Transverse colon (tissue), 4 donors: ENCODE data around the gene FBF1. TPM values are rescaled to one million over a fixed set of nuclear protein-coding genes. Genes with fewer than 3 reads are reported as not detected.

Experiments used
- DNase-seq: peaks from one replicate; pipeline ENCODE4 v3.0.0-alpha.2; 2019
- H3K27ac ChIP-seq, 4 donors: fragments of 200-600 bp; sonication (generic); 2 replicates each; pipeline ENCODE4 v1.5.1; 2016 to 2018; ENCODE audit warnings: inconsistent platforms in 4 of 4
- H3K27me3 ChIP-seq: fragments of 200-600 bp; sonication (generic); 2 replicates; pipeline ENCODE4 v1.5.1; 2017; ENCODE audit warnings: inconsistent platforms
- H3K36me3 ChIP-seq, 4 donors: fragments of 200-600 bp; sonication (generic); 2 replicates each; pipeline ENCODE4 v1.5.1; 2017 to 2019; ENCODE audit warnings: inconsistent platforms in 4 of 4
- H3K4me1 ChIP-seq, 4 donors: fragments of 200-600 bp; sonication (generic); 2 replicates each; pipeline ENCODE4 v1.5.1; 2017 to 2020; ENCODE audit warnings: inconsistent platforms in 4 of 4
- H3K4me3 ChIP-seq, 4 donors: fragments of 200-600 bp; sonication (generic); 1 replicate in 1 of 4; 2 replicates in 3 of 4; pipeline versions ENCODE4 v1.5.1 to v1.6.1; 2017 to 2019; ENCODE audit warnings: inconsistent platforms in 4 of 4
- H3K9me3 ChIP-seq, 2 donors: fragments of 200-600 bp; sonication (generic); 2 replicates each; pipeline ENCODE4 v1.5.1; 2017 to 2019; ENCODE audit warnings: inconsistent platforms in 2 of 2
- EP300 ChIP-seq: sonication (generic); formaldehyde crosslinking; IDR thresholded peaks from one replicate; pipeline ENCODE4 v1.6.1; 2017; ENCODE audit warnings: antibody characterized with exemption, low read depth
- POLR2A ChIP-seq: fragments of 450-650 bp; IDR thresholded peaks from one replicate; pipeline ENCODE4 v1.6.1; 2016; ENCODE audit warnings: antibody characterized with exemption, mild to moderate bottlenecking, moderate library complexity
- POLR2AphosphoS5 ChIP-seq, 3 donors: sonication (generic); formaldehyde crosslinking; IDR thresholded peaks; one replicate each; pipeline ENCODE4 v1.6.1; 2016; ENCODE audit warnings: antibody characterized with exemption in 3 of 3
- WGBS, 2 donors: methylation state at CpG; one replicate each; pipeline ENCODE4 v1.1.5; 2018; ENCODE audit warnings: low coverage in 1 of 2; 5-methylcytosine and 5-hydroxymethylcytosine counted together
- in situ Hi-C, 4 donors: fragments of 200-750 bp; cut with MboI; loops; one replicate each; pipeline versions ENCODE4 v1.15.0 to v1.15.1; 2017; ENCODE audit warnings: low sequenced_read_pairs in 3 of 4, low pct_ligation_motif_present in 1 of 4, low pct_unique_long_range_greater_than_20kb in 1 of 4
- intact Hi-C: fragments of 100-400 bp; cut with DNase I; formaldehyde crosslinking; loops from one replicate; pipeline ENCODE4 v1.15.1; 2023; ENCODE audit warnings: low total_unique reads
- total RNA-seq, 4 donors: library from RNA; depleted of rRNA; stranded (reverse); fragments of >200 nt; gene quantifications; one replicate each; pipeline ENCODE4 v1.1.0, GENCODE V29; 2016
- TF ChIP-seq, protein P1 (sequence below), 5 experiments: fragments of 200-600 bp in 3 of 5; fragments of 450-650 bp in 2 of 5; sonication (generic) in 3 of 5; IDR thresholded peaks; 1 replicate in 2 of 5; 2 replicates in 3 of 5; pipeline ENCODE4 v1.5.1; 2016 to 2017; ENCODE audit warnings: antibody characterized with exemption in 5 of 5, inconsistent platforms in 3 of 5, mild to moderate bottlenecking in 2 of 5, moderate library complexity in 1 of 5

The FBF1 gene, protein sequence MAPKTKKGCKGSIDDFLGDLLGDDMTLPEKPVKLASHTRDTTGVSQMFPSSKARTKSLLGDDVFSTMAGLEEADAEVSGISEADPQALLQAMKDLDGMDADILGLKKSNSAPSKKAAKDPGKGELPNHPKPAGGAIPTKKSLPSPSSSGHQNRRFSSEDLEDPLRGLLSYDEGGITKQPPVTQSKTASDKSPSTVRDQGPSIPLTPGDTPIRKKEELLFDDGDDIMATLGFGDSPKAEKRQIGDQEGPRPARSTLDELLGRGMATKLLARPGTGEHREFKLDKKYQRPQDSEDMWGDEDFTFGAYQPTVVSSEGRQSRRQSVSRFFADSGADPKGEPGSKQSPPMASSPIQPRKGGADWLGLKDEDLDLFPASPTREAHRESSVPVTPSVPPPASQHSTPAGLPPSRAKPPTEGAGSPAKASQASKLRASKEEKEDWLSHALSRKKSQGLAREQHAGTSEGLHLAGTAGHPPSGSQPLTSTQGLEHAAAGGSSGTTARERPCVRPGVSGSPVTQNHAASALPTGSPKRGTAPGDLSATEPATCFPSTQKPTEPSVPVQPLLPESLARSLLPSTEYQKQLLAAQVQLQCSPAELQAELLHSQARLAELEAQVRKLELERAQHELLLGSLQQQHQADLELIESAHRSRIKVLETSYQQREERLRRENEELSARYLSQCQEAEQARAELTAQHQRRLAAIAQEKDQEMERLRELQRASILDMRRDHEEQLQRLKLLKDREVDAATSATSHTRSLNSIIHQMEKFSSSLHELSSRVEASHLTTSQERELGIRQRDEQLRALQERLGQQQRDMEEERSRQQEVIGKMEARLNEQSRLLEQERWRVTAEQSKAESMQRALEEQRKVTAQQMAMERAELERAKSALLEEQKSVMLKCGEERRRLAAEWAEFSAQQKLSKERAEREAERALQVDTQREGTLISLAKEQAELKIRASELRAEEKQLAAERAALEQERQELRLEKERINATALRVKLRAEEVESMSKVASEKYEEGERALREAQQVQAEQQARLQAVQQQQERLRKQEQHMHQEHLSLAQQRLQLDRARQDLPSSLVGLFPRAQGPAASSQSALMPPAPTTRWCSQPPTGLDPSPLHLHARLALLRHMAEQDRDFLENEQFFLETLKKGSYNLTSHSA
- 10 to 100 TPM in 2 of 4 donors, 1 to 10 TPM in 2; 2.9 to 29.9 (median 7.9) TPM for total RNA-seq

DNA sequence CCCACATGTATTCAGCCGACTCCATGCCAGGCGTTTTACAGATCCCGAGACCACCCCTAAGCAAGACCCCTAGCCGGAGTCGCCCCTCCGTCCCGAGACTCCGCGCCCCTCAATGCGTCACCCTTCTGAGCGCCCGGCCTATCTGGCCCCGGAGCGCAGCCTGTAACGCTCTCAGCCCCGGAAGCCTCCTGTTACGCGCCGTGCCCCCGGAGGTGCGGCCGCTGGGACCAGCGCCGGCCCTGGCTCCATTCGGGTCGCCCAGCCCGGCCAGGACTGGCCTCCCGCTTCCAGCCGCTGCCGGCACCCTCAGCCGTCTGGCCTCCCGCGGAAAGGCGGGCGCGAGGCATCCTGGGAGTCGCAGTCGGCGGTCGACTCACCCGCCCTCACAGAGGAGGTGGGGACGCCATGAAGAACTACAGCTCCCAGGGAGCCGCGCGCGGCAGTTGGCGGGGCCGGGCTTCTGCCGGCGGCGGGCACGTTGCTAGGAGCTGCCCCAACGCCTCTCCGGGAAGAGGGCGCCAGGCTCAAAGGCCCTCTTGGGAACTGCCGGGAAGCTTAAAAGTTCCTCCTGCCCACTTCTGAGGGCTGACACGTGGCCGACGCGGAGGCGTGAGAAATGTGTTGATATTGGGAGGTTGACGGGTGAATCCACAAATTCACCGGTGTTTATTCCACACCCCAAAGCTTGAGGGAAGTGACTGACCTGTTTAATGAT is at the start of gene FBF1:
Gene FBF1 (minus strand): TSS at position 316 of the 715 bp plus-strand sequence. CDS start 2,893 bp downstream, outside the sequence.
- H3K36me3 ChIP-seq, result peaks cover 0 to 12% (median 2%) of the 10 kb centered on the region in 4 donors
- in situ Hi-C loops (no loop called here), intact Hi-C loops (no loop called here)
- TF ChIP-seq EP300 (no peak), POLR2A (peak; percentile 76), POLR2AphosphoS5 (IDR thresholded peaks at IDR 0.05) (peak; percentile 76 to 91 (median 88))
- TF ChIP-seq, protein P1, sequence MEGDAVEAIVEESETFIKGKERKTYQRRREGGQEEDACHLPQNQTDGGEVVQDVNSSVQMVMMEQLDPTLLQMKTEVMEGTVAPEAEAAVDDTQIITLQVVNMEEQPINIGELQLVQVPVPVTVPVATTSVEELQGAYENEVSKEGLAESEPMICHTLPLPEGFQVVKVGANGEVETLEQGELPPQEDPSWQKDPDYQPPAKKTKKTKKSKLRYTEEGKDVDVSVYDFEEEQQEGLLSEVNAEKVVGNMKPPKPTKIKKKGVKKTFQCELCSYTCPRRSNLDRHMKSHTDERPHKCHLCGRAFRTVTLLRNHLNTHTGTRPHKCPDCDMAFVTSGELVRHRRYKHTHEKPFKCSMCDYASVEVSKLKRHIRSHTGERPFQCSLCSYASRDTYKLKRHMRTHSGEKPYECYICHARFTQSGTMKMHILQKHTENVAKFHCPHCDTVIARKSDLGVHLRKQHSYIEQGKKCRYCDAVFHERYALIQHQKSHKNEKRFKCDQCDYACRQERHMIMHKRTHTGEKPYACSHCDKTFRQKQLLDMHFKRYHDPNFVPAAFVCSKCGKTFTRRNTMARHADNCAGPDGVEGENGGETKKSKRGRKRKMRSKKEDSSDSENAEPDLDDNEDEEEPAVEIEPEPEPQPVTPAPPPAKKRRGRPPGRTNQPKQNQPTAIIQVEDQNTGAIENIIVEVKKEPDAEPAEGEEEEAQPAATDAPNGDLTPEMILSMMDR (IDR thresholded peaks at IDR 0.05), result peak in 1 of 5 experiments; percentile 18
- peak within 1 kb of the TSS; percentile 72 to 86 (median 80) for H3K27ac ChIP-seq
- WGBS, 2 donors, result 0 to 1% methylated on average over 1 to 36 of the region's 63 CpGs
- H3K4me3 ChIP-seq, result peak within 1 kb of the TSS; percentile 72 to 93 (median 80)
- peaks cover 5 to 13% (median 11%) of the 10 kb centered on the region in 4 donors for H3K4me1 ChIP-seq
- peak; percentile 96 for DNase-seq
- H3K27me3 ChIP-seq, result no peaks in the 10 kb centered on the region
- no peaks in the 10 kb centered on the region for H3K9me3 ChIP-seq

DNA sequence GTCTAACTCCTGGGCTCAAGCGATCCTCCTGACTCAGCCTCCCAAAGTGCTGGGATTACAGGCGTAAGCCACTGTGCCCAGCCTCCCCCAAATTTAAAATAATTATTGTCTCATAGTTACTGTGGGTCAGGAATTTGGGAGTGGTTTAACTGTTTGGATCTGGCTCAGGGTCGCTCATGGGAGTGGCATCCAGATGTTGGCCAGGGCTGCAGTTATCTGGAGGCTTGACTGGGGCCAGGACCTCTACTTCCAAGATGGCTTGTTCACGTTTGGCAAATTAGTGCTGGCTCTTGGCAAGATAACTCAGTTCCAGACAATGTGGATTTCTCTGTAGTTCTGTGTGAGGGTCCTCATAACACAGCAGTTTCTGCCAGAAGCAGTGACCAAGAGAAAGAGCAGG is 46.2 kb upstream of the FBF1 start:
- intact Hi-C loops, result no loop called here

DNA sequence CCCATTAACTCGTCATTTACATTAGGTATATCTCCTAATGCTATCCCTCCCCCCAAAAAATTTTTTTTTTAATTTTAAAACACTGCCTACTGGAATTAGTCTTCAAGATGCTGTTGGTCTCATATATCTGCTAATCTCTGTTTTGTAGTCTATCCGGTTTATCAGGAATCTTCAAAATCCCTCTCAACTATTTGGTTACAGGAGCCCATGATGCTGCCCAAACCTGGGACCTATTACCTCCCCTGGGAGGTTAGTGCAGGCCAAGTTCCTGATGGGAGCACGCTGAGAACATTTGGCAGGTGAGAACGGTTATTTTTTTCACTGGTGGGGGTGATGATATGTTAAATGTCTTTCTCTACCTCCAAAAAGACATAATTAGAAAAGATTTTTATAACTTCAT is 45.1 kb upstream of the FBF1 start:
- 97 to 100% methylated on average over 3 to 4 of the region's 4 CpGs for WGBS, 2 donors
- intact Hi-C loops, result no loop called here

More for the DNA sequence above, 46.2 kb upstream of the FBF1 start:
- Histone ChIP-seq H3K9me3 (no peaks in the 10 kb centered on the region), H3K4me1 (peaks cover 0 to 9% (median 3%) of the 10 kb centered on the region in 4 donors), H3K36me3 (no peaks in the 10 kb centered on the region), H3K27me3 (no peaks in the 10 kb centered on the region), H3K4me3 (no peak overlapping the region), H3K27ac (no peak overlapping the region)
- 79 to 100% methylated on average over 2 to 4 of the region's 4 CpGs for WGBS, 2 donors
- TF ChIP-seq POLR2AphosphoS5 (IDR thresholded peaks at IDR 0.05), result no peak
- TF ChIP-seq, protein P1 (IDR thresholded peaks at IDR 0.05), result no peak
- in situ Hi-C loops, result loop anchor here in 1 of 4 donors (10.0 kb wide), 1 partner anchor 72 kb away; no protein-coding TSS in a partner anchor
- DNase-seq, result no peak

More for the DNA sequence above, 45.1 kb upstream of the FBF1 start:
- TF ChIP-seq POLR2AphosphoS5 (IDR thresholded peaks at IDR 0.05), result no peak
- TF ChIP-seq POLR2A, result no peak
- TF ChIP-seq, protein P1 (IDR thresholded peaks at IDR 0.05), result no peak
- TF ChIP-seq EP300, result no peak
- Histone ChIP-seq H3K36me3 (no peaks in the 10 kb centered on the region), H3K4me1 (peaks cover 0 to 9% (median 4%) of the 10 kb centered on the region in 4 donors), H3K27me3 (no peaks in the 10 kb centered on the region), H3K9me3 (no peaks in the 10 kb centered on the region), H3K4me3 (no peak overlapping the region), H3K27ac (no peak overlapping the region)
- in situ Hi-C loops, result loop anchor here in 1 of 4 donors (10.0 kb wide), 1 partner anchor 71 kb away; no protein-coding TSS in a partner anchor
- no peak for DNase-seq
